ENCODE measurements around the gene ASMTL. TPM values are rescaled to one million over a fixed set of nuclear protein-coding genes. Genes with fewer than 3 reads are reported as not detected.
"Not testable (repeated sequence)": the region's sequence is repeated elsewhere in the genome, so short reads cannot be mapped to it uniquely, and the experiment has no call there.

Gene ASMTL
- total RNA-seq, 1 donor from 2014 or later: 26.8 TPM

- peak; percentile 69 for DNase-seq (ENCODE audit: low spot score)
- intact Hi-C loops (cut with DNase I): no loop called here
Measured at GRCh38 chrX:1417921-1418771, 34.6 kb downstream of the ASMTL start.

DNA sequence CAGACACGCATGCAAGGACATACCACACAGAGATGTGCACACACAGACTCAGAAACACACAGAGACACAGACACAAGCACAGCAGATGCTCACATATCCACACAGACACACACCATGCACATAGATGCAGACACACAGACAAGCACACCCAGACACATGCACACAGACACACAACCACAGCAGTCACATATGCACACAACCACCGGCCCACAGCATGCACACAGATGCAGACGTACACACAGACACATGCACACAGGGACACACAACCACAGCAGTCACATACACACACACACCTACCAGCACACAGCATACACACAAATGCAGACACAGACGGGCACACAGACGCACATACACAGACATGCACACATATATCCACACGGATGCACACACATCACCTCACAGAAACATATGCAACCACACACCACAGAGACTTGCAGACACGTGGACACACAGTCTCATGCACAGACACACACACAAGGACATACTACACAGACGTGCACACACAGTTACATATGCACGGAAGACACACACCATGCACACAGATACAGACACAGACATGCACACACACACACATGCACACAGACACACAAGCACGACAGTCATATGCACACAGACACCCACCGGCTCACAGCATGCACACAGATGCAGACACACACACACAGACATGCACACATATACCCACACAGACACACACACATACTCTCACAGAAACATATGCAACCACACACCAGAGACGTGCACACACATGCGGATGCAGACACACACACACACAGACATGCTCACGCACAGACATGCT lies 35.5 kb downstream of the ASMTL start:
- intact Hi-C loops (cut with DNase I): no loop called here
- DNase-seq (ENCODE audit: low spot score): peak; percentile 35

DNA sequence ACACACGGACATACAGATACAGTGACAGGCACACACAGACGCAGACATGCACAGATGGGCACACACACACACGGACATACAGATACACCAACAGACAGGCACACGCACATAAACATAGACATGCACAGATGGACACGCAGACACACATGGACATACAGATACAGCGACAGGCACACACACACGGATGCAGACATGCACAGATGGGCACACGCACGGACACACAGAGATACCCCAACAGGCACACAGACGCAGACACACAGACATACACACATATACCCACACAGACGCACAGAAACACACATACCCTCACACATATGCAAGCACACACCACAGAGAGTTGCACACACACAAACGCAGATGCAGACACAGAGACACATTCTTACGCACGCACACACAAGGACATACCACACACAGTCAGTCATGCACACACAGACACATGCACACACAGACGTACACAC lies 36.4 kb downstream of the ASMTL start:
- intact Hi-C loops (cut with DNase I): no loop called here
- DNase-seq (ENCODE audit: low spot score): peak; percentile 54

DNA sequence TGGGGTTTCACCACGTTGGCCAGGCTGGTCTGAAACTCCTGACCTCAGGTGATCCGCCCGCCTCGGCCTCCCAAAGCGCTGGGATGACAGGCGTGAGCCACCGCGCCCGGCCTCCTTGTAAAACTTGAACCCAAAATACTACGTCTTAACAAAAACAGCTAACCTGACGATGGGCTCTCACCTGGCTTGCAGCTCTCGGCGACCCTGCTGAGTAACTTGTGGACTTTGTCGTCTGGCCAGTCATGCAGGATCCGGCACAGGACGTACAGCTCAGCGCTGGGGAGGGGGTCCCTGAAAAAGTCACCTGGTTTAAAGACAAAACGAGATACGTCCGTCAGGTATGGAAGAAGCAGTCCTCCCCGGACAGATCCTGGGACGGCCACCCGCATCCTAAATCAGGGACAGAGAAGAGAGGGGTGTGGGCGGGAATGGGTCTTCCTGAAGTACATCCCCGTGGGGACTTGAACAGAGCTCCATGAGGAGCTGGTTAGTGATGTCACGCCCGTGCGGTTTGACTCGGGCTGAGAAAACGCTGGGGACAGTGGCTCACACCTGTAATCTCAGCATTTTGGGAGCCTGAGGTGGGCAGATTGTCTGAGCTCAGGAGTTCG lies 40.1 kb downstream of the ASMTL start:
- intact Hi-C loops (cut with DNase I): no loop called here
- no peak for DNase-seq (ENCODE audit: low spot score)

DNA sequence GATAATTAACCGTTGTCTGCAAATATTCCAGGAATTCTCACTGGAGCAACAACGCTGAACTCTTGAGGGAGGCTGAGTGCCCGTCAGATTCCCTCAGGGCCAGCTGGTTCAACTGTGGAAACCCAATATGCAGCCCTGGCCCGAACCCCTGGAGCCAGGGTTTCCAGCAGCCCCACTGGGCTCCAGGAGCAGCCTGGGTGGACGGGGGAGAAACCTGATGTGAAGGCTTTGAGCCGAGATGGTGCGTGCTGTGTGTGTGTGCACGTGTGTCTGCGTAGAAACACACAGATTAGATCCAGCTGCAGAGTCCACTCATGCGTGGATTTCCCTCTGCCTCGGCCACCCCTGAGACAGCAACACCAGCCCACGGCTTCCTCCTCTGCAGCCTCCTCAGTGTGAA lies 41.4 kb downstream of the ASMTL start:
- intact Hi-C loops (cut with DNase I): no loop called here
- DNase-seq (ENCODE audit: low spot score): no peak

DNA sequence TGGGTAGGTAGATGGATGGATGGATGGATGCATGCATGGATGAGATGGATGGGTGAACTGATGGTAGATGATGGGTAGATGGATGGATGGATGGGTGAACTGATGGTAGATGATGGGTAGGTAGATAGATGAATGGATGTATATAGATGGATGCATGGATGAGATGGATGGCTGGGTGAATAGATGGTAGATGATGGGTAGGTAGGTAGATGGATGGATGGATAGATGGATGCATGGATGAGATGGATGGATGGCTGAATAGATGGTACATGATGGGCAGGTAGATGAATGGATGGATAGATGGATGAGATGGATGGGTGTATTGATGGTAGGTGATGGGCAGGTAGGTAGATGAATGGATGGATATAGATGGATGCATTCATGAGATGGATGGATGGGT lies 45.7 kb downstream of the ASMTL start:
- intact Hi-C loops (cut with DNase I): no loop called here
- no peak for DNase-seq (ENCODE audit: low spot score)

GRCh38 chrX:1405769-1406168 lies 46.9 kb downstream of the ASMTL start:
- intact Hi-C loops (cut with DNase I); DNase-seq (ENCODE audit: low spot score): not testable (repeated sequence)

GRCh38 chrX:1403867-1404266 lies 48.8 kb downstream of the ASMTL start:
- intact Hi-C loops (cut with DNase I); DNase-seq (ENCODE audit: low spot score): not testable (repeated sequence)

DNA sequence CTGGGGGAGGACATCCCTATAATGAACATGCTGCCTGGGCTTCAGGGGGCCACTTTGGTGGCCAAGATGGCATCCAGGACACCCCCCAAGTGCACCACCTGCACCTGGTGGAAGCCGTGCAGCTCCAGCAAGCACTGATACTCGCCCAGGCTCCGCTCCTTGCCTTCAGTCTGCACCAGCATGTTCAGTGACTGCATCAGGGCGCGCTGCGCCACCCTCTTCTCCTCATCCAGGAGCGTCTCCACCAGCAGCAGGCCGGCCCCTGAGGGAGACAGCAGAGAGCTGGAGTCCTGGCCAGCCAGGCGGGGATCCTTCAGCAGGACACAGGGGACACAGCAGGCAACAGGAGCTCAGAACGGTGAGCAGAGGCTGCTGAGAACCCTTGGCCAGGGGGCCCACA lies 49.5 kb downstream of the ASMTL start:
- DNase-seq (ENCODE audit: low spot score): no peak
- intact Hi-C loops (cut with DNase I): no loop called here

GRCh38 chrX:1401611-1402430 lies 50.9 kb downstream of the ASMTL start:
- no peak for DNase-seq (ENCODE audit: low spot score)

GRCh38 chrX:1400742-1401471 lies 51.8 kb downstream of the ASMTL start:
- intact Hi-C loops (cut with DNase I): no loop called here
- no peak for DNase-seq (ENCODE audit: low spot score)

More at GRCh38 chrX:1401611-1402430, 50.9 kb downstream of the ASMTL start:
- intact Hi-C loops (cut with DNase I): no loop called here

DNA sequence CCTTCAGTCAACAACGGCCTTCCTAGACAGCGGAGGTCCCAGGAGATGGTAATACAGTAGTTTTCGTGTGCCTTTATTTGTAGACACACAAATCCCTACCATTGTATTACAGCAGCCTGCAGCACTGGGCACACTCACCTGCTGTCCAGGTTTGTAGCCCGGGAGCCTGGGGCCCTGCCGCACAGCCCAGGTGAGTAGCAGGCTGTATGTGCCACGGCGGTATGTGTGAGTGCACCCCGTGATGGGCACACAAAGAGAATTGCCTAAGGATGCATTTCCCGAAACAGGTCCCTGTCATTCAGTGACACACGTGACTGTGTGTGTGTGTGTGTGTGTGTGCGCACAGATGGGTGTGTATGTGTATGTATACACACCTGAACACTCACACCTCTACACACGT lies 52.7 kb downstream of the ASMTL start:
- intact Hi-C loops (cut with DNase I): no loop called here
- no peak for DNase-seq (ENCODE audit: low spot score)

DNA sequence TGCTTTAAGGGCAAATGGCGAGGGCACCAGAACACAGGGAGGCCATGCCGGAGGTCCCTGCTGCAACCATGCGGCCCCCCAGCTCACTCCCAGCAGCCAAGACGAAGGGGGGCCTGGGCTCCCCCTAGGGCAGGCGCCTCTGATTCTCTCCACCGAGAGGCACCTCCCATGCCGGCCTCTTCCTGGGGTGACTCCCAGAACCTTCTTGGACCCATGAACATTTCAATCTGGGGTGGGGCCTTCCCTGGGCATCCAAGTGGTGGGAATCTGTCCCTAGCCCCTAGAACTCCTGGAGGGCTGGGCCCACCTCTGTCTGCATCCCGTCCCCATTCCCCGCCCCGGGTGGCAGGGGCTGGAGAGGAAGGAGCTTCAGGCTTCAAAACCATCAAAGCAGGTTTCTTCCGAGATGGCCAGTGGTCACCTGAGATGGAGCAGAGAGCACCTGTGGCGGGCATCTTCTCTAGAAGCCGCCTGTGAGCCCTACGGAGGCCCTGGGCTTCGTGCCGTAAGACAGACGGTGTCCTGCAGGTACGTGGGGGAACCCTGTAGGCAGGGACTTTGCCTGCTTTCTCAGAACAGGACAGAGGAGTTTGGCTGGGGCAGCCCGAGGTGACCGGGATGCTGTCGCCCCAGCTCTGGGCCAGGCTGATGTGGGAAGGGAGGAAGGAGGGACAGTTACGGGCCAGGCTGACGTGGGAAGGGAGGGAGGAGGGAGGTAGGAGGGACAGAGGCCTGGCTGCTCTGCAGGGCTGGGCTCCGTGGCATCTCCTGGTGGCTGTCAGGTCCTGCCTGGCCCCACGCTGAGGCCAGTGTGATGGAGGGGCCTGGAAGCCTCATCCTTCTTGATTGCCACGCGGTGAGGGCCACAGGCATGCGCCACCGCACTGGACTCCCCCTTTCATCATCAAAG lies 54.0 kb downstream of the ASMTL start:
- intact Hi-C loops (cut with DNase I): loop anchor here (10.0 kb wide), 2 partner anchors 196 to 926 kb away; partner anchors contain the start of gene AKAP17A
- DNase-seq (ENCODE audit: low spot score): no peak

DNA sequence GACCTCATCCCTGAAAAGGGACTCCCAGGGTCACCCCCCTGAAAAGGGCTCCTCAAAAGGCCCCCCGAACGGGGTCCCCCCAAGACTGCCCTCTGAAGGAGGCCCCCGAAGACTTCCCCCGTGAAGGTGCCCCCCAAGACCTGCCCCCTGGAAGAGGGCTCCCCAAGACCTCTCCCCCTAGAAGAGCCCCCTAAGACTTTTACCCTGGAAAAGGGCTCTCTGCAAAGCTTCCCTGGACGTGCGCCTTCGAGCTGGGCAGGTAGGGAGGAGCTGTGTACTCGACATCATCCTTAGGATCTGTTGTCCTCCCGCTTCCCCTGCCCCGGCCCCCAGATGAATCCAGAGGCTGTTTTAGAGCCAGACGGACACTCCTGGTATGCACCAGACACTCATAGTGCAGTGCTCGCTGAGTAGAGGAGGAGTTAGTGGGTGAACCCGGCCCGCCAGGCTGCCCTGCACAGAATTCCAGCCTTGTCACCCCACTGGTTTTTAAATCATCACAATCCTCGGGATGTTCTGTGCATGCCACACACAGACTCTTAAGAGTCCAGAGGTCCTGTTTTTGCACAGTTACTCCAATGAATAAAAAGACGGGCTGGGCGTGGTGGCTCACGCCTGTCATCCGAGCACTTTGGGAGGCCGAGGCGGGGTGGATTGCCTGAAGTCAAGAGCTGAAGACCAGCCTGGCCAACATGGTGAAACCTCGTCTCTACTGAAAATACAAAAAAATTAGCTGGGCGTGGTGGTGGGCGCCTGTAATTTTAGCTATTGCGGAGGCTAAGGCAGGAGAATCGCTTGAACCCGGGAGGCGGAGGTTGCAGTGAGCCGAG lies 55.1 kb downstream of the ASMTL start:
- DNase-seq (ENCODE audit: low spot score): no peak
- intact Hi-C loops (cut with DNase I): loop anchor here (10.0 kb wide), 2 partner anchors 197 to 927 kb away; partner anchors contain the start of gene AKAP17A

DNA sequence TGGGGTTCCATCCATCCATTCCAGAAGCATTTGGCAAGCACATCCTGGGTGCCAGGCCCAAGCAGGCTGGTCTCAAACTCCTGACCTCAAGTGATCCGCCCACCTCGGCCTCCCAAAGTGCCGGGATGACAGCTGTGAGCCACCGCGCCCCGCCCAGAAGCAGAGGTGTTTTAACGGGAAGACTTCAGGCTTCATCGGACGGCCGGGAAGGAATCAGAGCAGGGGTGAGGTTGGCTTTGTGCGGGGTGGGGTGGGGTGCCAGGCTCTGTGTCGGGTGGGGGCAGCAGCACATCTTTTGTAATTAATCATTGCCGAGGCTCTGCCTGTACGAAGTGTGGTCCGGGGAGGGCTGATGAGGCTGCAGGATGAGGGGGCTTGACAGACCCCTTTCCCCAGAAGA lies 55.7 kb downstream of the ASMTL start:
- intact Hi-C loops (cut with DNase I): loop anchor here (10.0 kb wide), 2 partner anchors 198 to 928 kb away; partner anchors contain the start of gene AKAP17A

DNA sequence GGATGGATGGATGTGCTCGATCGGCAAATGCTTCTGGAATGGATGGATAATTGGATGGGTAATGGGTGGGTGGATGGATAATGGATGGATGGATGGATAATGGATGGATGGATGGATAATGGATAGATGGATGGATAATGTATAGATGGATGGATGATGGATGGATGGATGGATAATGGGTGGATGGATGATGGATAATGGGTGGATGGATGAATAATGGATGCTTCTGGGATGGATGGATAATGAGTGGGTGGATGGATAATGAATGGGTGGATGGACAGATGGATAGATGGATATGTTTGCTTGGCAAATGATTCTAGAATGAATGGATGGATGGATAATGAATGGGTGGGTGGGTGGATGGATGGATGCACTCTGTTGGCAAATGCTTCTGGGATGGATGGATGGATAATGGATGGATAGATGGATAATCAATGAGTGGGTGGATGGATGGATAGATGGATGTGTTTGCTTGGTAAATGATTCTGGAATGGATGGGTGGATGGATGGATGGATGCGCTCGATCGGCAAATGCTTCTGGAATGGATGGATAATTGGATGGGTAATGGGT lies 57.0 kb downstream of the ASMTL start:
- intact Hi-C loops (cut with DNase I): loop anchor here (10.0 kb wide), 2 partner anchors 199 to 929 kb away; partner anchors contain the start of gene AKAP17A
- DNase-seq (ENCODE audit: low spot score): no peak

More for the DNA sequence above, 55.7 kb downstream of the ASMTL start:
- no peak for DNase-seq (ENCODE audit: low spot score)

Data from cardiac septum (tissue), 1 donor.